HepG2 (cell line): Measurements from ENCODE around the gene SCGB1C1. TPM values are rescaled to one million over a fixed set of nuclear protein-coding genes. Genes with fewer than 3 reads are reported as not detected.

ENCODE experiments used
- AGO2 ChIP-seq: fragments of 200-400 bp; formaldehyde crosslinking; optimal IDR thresholded peaks from 2 replicates; pipeline ENCODE3; 2017; ENCODE audit warnings: mild to moderate bottlenecking, low read depth, low read length, moderate library complexity
- ATF7-NPFF ChIP-seq: sonication (generic); formaldehyde crosslinking; IDR thresholded peaks from 2 replicates; pipeline ENCODE4 v1.8.1; 2023; ENCODE audit warnings: mild to moderate bottlenecking, low read depth, missing genetic modification reagents, moderate library complexity
- ELF1 ChIP-seq: sonication (generic); formaldehyde crosslinking; IDR thresholded peaks from 2 replicates; pipeline ENCODE4 v1.4.0; 2020; ENCODE audit warnings: missing genetic modification reagents
- FOXK1 ChIP-seq: sonication (generic); formaldehyde crosslinking; IDR thresholded peaks from 2 replicates; pipeline ENCODE4 v1.4.0; 2020; ENCODE audit warnings: low read depth, missing genetic modification reagents, borderline replicate concordance
- GLI4 ChIP-seq: sonication (generic); formaldehyde crosslinking; IDR thresholded peaks from 2 replicates; pipeline ENCODE4 v1.5.1; 2020; ENCODE audit warnings: missing genetic modification reagents, mild to moderate bottlenecking, moderate library complexity, borderline replicate concordance
- HOXA9 ChIP-seq: sonication (generic); formaldehyde crosslinking; IDR thresholded peaks from 2 replicates; pipeline ENCODE4 v1.8.1; 2022; ENCODE audit warnings: missing genetic modification reagents, mild to moderate bottlenecking, moderate library complexity, borderline replicate concordance
- ISL2 ChIP-seq: sonication (generic); formaldehyde crosslinking; IDR thresholded peaks from 2 replicates; pipeline ENCODE4 v1.5.0; 2020; ENCODE audit warnings: missing genetic modification reagents
- KDM4B ChIP-seq: sonication (generic); formaldehyde crosslinking; IDR thresholded peaks from 2 replicates; pipeline ENCODE4 v1.4.0; 2020; ENCODE audit warnings: missing genetic modification reagents
- PHF20 ChIP-seq: sonication (generic); formaldehyde crosslinking; IDR thresholded peaks from 2 replicates; pipeline ENCODE4 v1.5.0; 2020; ENCODE audit warnings: mild to moderate bottlenecking, missing genetic modification reagents
- RAD21 ChIP-seq: fragments of 450-650 bp; formaldehyde crosslinking; IDR thresholded peaks from 2 replicates; pipeline ENCODE4 v1.5.0; 2020; ENCODE audit warnings: mild to moderate bottlenecking
- REPIN1 ChIP-seq: sonication (generic); formaldehyde crosslinking; IDR thresholded peaks from 2 replicates; pipeline ENCODE4 v1.8.0; 2022; ENCODE audit warnings: missing genetic modification reagents, low read depth, mild to moderate bottlenecking, borderline replicate concordance
- SMAD1 ChIP-seq: sonication (generic); formaldehyde crosslinking; IDR thresholded peaks from 2 replicates; pipeline ENCODE4 v1.4.0; 2020; ENCODE audit warnings: missing genetic modification reagents, low read depth, mild to moderate bottlenecking, borderline replicate concordance
- SOX6 ChIP-seq, 2 experiments: fragments of 450-650 bp in 1 of 2; sonication (generic) in 1 of 2; formaldehyde crosslinking in 1 of 2; IDR thresholded peaks; 2 replicates each; pipeline versions ENCODE4 v1.4.0 to v1.6.1; 2017 to 2020; ENCODE audit warnings: antibody characterized with exemption in 1 of 2, mild to moderate bottlenecking in 1 of 2, missing genetic modification reagents in 1 of 2
- THAP8 ChIP-seq: sonication (generic); formaldehyde crosslinking; IDR thresholded peaks from 2 replicates; pipeline ENCODE4 v1.5.1; 2020; ENCODE audit warnings: missing genetic modification reagents, mild to moderate bottlenecking, borderline replicate concordance
- ZBTB34 ChIP-seq: sonication (generic); formaldehyde crosslinking; IDR thresholded peaks from 2 replicates; pipeline ENCODE4 v1.8.0; 2022; ENCODE audit warnings: mild to moderate bottlenecking, missing genetic modification reagents
- ZFP1 ChIP-seq: IDR thresholded peaks from 2 replicates; pipeline ENCODE4 v1.6.1; 2016
- ZNF552 ChIP-seq: sonication (generic); formaldehyde crosslinking; IDR thresholded peaks from 2 replicates; pipeline ENCODE4 v1.9.0; 2022; ENCODE audit warnings: missing genetic modification reagents, mild to moderate bottlenecking, borderline replicate concordance
- ZNF720 ChIP-seq: sonication (generic); formaldehyde crosslinking; IDR thresholded peaks from 2 replicates; pipeline ENCODE4 v1.4.0; 2020; ENCODE audit warnings: missing genetic modification reagents
- ZNF780A ChIP-seq: sonication (generic); formaldehyde crosslinking; IDR thresholded peaks from 2 replicates; pipeline ENCODE4 v1.8.0; 2022; ENCODE audit warnings: mild to moderate bottlenecking, missing genetic modification reagents, moderate library complexity
- polyA plus RNA-seq, 8 experiments: library from polyadenylated mRNA; depleted of rRNA in 3 of 8; stranded (reverse) in 7 of 8; unstranded in 1 of 8; fragments of >200 nt; fragmentation: Illumina TruSeq in 4 of 8; extraction: Trizol in 4 of 8; gene quantifications; 2 replicates each; pipeline versions ENCODE4 v1.2.1 to v1.2.3, GENCODE V29; 2011 to 2016; ENCODE audit warnings: low read depth in 4 of 8, missing spikeins in 1 of 8, mixed read lengths in 1 of 8; ENCODE audit not compliant: insufficient read depth in 1 of 8
- total RNA-seq, 5 experiments: library from RNA; depleted of rRNA; stranded (reverse); fragments of >200 nt; fragmentation: Illumina TruSeq; extraction: Trizol; gene quantifications; 2 replicates each; pipeline ENCODE4 v1.2.3, GENCODE V29; 2016; ENCODE audit warnings: low read depth in 1 of 5
- TF ChIP-seq, protein P1 (sequence below): sonication (generic); formaldehyde crosslinking; conservative IDR thresholded peaks from 2 replicates; pipeline ENCODE4 v1.8.1; 2023; ENCODE audit warnings: missing genetic modification reagents
- TF ChIP-seq, protein P2 (sequence below): sonication (generic); formaldehyde crosslinking; IDR thresholded peaks from 2 replicates; pipeline ENCODE4 v1.4.0; 2020; ENCODE audit warnings: missing genetic modification reagents, borderline replicate concordance

Gene SCGB1C1
- total and polyA plus RNA-seq, 2 of the 13 experiments (the other 11 are each of a cell fraction or from before 2014, with no cell fraction given), result not detected

- TF ChIP-seq, protein P1, sequence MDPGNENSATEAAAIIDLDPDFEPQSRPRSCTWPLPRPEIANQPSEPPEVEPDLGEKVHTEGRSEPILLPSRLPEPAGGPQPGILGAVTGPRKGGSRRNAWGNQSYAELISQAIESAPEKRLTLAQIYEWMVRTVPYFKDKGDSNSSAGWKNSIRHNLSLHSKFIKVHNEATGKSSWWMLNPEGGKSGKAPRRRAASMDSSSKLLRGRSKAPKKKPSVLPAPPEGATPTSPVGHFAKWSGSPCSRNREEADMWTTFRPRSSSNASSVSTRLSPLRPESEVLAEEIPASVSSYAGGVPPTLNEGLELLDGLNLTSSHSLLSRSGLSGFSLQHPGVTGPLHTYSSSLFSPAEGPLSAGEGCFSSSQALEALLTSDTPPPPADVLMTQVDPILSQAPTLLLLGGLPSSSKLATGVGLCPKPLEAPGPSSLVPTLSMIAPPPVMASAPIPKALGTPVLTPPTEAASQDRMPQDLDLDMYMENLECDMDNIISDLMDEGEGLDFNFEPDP (CRISPR knock-in tag), result 0 out of 2 replicates have a peak, but pooled peaks have one; percentile 88
- no peak for TF ChIP-seq ZFP1 (CRISPR knock-in tag)
- TF ChIP-seq ISL2, result 0 out of 2 replicates have a peak, but pooled peaks have one; percentile 7
- TF ChIP-seq HOXA9 (CRISPR knock-in tag), result 0 out of 2 replicates have a peak, but pooled peaks have one; percentile 15
- TF ChIP-seq GLI4 (CRISPR knock-in tag), result no peak
- TF ChIP-seq ATF7-NPFF (CRISPR knock-in tag), result no peak
- no peak; the same call in 1 of the 2 replicates for TF ChIP-seq ELF1
- TF ChIP-seq AGO2, result peak; percentile 78
- TF ChIP-seq RAD21 (CRISPR knock-in tag), result 0 out of 2 replicates have a peak, but pooled peaks have one; percentile 25
- no peak for TF ChIP-seq SOX6 (IDR thresholded peaks at IDR 0.05)
- no peak for TF ChIP-seq SOX6 (CRISPR knock-in tag; IDR thresholded peaks at IDR 0.05)
- TF ChIP-seq PHF20 (CRISPR knock-in tag), result peak; percentile 67
- TF ChIP-seq ZBTB34 (CRISPR knock-in tag), result no peak
- no peak for TF ChIP-seq THAP8 (CRISPR knock-in tag)
- no peak for TF ChIP-seq FOXK1 (CRISPR knock-in tag)
- TF ChIP-seq, protein P2, sequence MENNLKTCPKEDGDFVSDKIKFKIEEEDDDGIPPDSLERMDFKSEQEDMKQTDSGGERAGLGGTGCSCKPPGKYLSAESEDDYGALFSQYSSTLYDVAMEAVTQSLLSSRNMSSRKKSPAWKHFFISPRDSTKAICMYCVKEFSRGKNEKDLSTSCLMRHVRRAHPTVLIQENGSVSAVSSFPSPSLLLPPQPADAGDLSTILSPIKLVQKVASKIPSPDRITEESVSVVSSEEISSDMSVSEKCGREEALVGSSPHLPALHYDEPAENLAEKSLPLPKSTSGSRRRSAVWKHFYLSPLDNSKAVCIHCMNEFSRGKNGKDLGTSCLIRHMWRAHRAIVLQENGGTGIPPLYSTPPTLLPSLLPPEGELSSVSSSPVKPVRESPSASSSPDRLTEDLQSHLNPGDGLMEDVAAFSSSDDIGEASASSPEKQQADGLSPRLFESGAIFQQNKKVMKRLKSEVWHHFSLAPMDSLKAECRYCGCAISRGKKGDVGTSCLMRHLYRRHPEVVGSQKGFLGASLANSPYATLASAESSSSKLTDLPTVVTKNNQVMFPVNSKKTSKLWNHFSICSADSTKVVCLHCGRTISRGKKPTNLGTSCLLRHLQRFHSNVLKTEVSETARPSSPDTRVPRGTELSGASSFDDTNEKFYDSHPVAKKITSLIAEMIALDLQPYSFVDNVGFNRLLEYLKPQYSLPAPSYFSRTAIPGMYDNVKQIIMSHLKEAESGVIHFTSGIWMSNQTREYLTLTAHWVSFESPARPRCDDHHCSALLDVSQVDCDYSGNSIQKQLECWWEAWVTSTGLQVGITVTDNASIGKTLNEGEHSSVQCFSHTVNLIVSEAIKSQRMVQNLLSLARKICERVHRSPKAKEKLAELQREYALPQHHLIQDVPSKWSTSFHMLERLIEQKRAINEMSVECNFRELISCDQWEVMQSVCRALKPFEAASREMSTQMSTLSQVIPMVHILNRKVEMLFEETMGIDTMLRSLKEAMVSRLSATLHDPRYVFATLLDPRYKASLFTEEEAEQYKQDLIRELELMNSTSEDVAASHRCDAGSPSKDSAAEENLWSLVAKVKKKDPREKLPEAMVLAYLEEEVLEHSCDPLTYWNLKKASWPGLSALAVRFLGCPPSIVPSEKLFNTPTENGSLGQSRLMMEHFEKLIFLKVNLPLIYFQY (CRISPR knock-in tag), result 0 out of 2 replicates have a peak, but pooled peaks have one; percentile 36
- no peak for TF ChIP-seq SMAD1 (CRISPR knock-in tag)
- no peak for TF ChIP-seq KDM4B (CRISPR knock-in tag)
- no peak for TF ChIP-seq ZNF720 (CRISPR knock-in tag)
- TF ChIP-seq ZNF780A (CRISPR knock-in tag), result no peak; the same call in 1 of the 2 replicates
- no peak for TF ChIP-seq ZNF552 (CRISPR knock-in tag)
- TF ChIP-seq REPIN1 (CRISPR knock-in tag), result no peak
Measured at GRCh38 chr11:208181-208916, 15.5 kb downstream of the SCGB1C1 start (continued).
